GM13977 (cell line): ENCODE data around the gene ZNHIT3.
A peak's percentile ranks its signal among the peaks of the same experiment; 100 is the strongest.

Experiments used
- DNase-seq: peaks from one replicate; pipeline ENCODE4 v3.0.0; 2012; ENCODE audit warnings: low spot score
- CTCF ChIP-seq: IDR thresholded peaks from 2 replicates; pipeline ENCODE4 v1.5.1; 2012; ENCODE audit warnings: mild to moderate bottlenecking, control low read depth; ENCODE audit not compliant: insufficient read depth; ENCODE audit errors: extremely low read depth, missing control alignments
- in situ Hi-C: fragments of 300-500 bp; cut with MboI; formaldehyde crosslinking; loops from one replicate; pipeline ENCODE4 v1.12.0; 2022; ENCODE audit warnings: low sequenced_read_pairs, low pct_unique_long_range_greater_than_20kb, mixed read lengths, inconsistent platforms; ENCODE audit not compliant: unreplicated experiment

Gene ZNHIT3

GRCh38 chr17:36485805-36486203 is 677 bp upstream of the ZNHIT3 start:
- in situ Hi-C loops = no loop called here
- TF ChIP-seq CTCF = no peak
- peak; percentile 65 for DNase-seq

DNA sequence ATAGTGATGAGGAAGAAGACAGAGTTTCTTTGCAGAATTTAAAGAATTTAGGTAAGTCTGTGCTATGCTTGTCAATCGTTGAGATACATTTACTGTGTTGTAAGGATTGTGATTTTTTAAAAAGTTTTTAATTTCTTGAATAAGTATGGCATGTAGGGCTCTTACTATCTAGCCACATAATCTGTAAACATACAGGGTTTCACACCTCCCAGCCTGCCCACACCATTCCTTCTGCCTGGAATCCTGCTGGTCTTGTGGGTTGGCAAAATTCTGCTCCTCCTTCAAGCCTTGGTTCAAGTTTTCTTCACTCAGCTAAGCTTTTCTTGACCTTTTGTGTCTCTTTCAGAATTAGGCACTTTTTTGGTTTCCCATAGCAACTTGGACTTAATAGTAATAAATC is 7.5 kb downstream of the ZNHIT3 start:
- no peak for TF ChIP-seq CTCF
- in situ Hi-C loops = no loop called here

DNA sequence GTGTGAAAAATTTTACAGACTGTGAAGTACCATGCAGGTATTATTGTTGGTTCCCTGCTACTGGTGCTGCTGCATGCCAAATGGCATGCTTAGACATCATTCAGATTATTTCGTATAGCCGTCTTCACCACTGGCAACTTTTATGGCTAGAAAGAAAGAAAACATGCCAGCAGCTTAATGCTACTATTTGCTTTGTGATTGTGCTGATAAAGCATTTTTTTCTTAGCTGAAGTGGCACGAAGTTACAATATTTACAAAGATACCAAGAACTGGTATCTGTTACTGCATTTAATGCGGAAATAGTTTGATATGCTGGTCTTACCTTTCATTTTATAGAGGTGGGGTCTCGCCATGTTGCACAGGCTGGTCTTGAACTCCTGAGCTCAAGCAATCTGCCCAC is 8.2 kb downstream of the ZNHIT3 start:
- DNase-seq = no peak
- no peak for TF ChIP-seq CTCF
- in situ Hi-C loops = no loop called here

More for the DNA sequence above, 7.5 kb downstream of the ZNHIT3 start:
- no peak for DNase-seq

- in situ Hi-C loops = no loop called here
- TF ChIP-seq CTCF = no peak
- no peak for DNase-seq
Observed at GRCh38 chr17:36495076-36495578, 8.6 kb downstream of the ZNHIT3 start.

DNA sequence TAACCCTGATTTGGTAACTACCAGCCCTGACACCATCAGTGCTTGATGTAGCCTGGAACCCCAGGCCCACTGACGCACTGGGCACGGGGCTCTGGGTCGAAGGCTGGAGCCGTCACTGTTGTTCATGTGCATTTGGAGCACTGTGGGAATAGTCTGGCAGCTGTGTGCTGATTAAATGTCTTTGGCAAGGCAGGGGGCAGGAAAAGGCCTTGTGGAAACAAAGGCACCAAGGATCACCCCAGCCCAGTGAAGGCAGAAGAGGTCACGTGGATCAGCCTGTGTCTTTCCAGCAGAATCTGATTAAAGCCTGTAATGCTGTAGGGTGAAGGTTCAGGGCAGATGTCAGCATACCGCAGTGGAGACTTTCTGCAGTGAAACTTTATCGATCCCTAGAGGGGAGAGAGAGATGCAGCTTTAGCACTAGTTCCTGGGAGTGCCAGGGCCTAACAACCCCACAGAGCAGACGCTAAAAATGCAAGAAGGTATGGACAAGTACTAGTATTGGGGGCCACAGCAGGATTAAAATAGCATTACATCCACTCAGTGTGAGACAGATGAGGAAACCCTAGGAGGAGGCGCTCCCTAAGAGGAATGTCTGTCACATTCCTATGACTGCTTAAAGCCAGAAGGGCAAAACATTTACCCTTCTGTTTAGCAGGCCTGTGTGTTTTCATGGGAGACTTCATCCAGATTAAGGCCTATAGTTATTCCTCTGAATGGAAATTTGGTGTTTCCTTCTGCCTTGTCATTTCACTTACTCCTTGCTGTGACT is 9.7 kb downstream of the ZNHIT3 start:
- in situ Hi-C loops = no loop called here
- DNase-seq = no peak
- TF ChIP-seq CTCF = no peak

DNA sequence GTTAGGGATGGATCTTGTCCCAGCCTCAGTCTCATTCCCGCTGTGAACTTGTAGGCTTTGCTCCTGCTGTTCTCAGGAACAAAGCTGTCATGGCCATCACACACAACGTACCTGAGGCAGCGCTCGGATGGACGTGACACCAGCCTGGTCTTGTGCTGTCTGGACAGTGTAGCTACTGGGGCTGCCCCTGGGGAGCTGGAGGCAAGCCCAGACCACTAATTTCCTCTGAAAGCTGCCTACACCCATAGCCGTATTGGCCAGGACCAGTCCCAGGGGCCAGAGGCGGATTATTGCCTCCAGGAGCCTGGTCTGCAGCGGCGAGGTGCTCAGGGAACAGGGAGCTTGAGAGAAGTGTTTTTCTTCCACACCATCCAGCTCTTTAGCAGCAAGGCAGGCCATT is 11.7 kb downstream of the ZNHIT3 start:
- in situ Hi-C loops = no loop called here
- TF ChIP-seq CTCF = no peak
- DNase-seq = no peak
